ENCODE measurements around the gene TST. TPM values are rescaled to one million over a fixed set of nuclear protein-coding genes. Genes with fewer than 3 reads are reported as not detected.

The TST gene
- total RNA-seq, 1 experiment from 2014 or later = 52.2 TPM

DNA sequence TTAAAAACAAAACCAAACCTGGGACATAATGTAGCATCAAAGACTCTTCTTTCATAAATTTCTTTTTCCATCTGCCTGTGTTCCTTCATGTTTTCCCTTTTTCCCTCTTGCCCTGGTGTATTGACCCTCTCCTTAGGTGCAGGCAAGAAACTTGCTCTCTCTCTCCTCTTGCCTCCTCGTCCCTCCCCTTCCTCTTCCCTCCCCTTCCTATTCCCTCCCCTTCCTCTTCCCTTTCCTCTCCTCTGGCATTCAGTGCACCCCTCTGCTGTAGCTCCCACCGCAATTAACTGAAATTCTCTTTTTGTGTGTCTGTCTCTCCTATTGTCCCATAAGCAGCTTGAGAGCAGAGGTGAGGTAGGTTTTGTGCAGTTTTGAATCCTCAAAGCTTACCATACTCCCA is 55.9 kb downstream of the TST start:
- DNase-seq = no peak
- Mint-ChIP-seq H3K36me3 (ENCODE audit: insufficient read depth, unreplicated experiment) (no peaks in the 10 kb centered on the region), H3K4me1 (ENCODE audit: low read depth, unreplicated experiment) (no peaks in the 10 kb centered on the region), H3K27me3 (ENCODE audit: unreplicated experiment) (peaks cover 78% of the 10 kb centered on the region), H3K4me3 (ENCODE audit: low read depth, unreplicated experiment) (no peak overlapping the region), H3K9me3 (ENCODE audit: low read depth, unreplicated experiment) (peaks cover 3% of the 10 kb centered on the region), H3K27ac (ENCODE audit: unreplicated experiment) (no peak overlapping the region)
- CTCF ChIA-PET = no interaction called here
- BruUV-seq (replicated peaks) = no TSS peak
- intact Hi-C loops (cut with micrococcal nuclease; ENCODE audit: unreplicated experiment) = no loop called here
- TF ChIP-seq CTCF (IDR thresholded peaks at IDR 0.05; ENCODE audit: unreplicated experiment) = no peak

DNA sequence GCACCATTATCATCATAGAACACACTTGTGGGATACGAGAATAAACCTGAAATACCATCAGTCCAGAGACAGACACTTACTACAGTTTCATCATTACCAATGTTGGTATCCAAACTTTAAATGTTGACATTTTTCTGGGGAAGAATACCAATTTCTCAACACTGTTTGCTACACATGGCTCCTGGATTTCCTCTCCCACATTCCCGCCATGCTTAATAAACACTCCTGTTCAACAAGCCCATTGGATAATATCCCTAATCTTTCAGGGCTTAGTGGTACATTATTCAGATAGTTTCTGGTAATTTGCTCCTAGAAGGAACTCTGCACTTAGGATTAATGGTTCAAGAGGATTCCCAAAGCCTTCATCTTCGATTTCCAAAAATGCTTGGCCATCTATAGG is 57.6 kb downstream of the TST start:
- CTCF ChIA-PET = no interaction called here
- Mint-ChIP-seq H3K4me3 (ENCODE audit: low read depth, unreplicated experiment) (no peak overlapping the region), H3K27me3 (ENCODE audit: unreplicated experiment) (peaks cover 85% of the 10 kb centered on the region), H3K4me1 (ENCODE audit: low read depth, unreplicated experiment) (peaks cover 7% of the 10 kb centered on the region), H3K9me3 (ENCODE audit: low read depth, unreplicated experiment) (peaks cover 11% of the 10 kb centered on the region), H3K36me3 (ENCODE audit: insufficient read depth, unreplicated experiment) (no peaks in the 10 kb centered on the region), H3K27ac (ENCODE audit: unreplicated experiment) (no peak overlapping the region)
- BruUV-seq (replicated peaks) = no TSS peak
- no peak for DNase-seq
- intact Hi-C loops (cut with micrococcal nuclease; ENCODE audit: unreplicated experiment) = no loop called here
- no peak for TF ChIP-seq CTCF (IDR thresholded peaks at IDR 0.05; ENCODE audit: unreplicated experiment)

Other genes starting within 250 kb of the TST start
- gene IFT27, start 243.3 kb downstream of the TST start, total RNA-seq (2022) = 41.0 and 47.0 TPM in 2 replicates
- not detected in 2 replicates for gene PVALB, start 202.4 kb downstream of the TST start, total RNA-seq (2022)
- gene NCF4, start 158.4 kb downstream of the TST start, total RNA-seq (2022) = 0.54 TPM in 1 of 2 replicates, not detected in the other
- not detected in 2 replicates for gene CSF2RB, start 105.8 kb downstream of the TST start, total RNA-seq (2022)
- 60.8 and 73.0 TPM in 2 replicates for gene MPST, start 295 bp upstream of the TST start, total RNA-seq (2022)
- 19.6 and 19.8 TPM in 2 replicates for gene KCTD17, start 32.3 kb upstream of the TST start, total RNA-seq (2022)
- gene TMPRSS6, start 90.3 kb upstream of the TST start, total RNA-seq (2022) = not detected in 2 replicates
- not detected in 2 replicates for gene IL2RB, start 130.5 kb upstream of the TST start, total RNA-seq (2022)
- gene C1QTNF6, start 168.8 kb upstream of the TST start, total RNA-seq (2022) = 6.2 and 7.5 TPM in 2 replicates
- not detected in 2 replicates for gene SSTR3, start 193.0 kb upstream of the TST start, total RNA-seq (2022)
- 21.0 and 24.0 TPM in 2 replicates for gene RAC2, start 224.8 kb upstream of the TST start, total RNA-seq (2022)

Data from Calu3 (cell line).